ENCODE results near the gene RNF31. TPM values are rescaled to one million over a fixed set of nuclear protein-coding genes. Genes with fewer than 3 reads are reported as not detected.

The RNF31 gene
- total and polyA plus RNA-seq, 2 of the 13 experiments (the other 11 are each of a cell fraction or from before 2014, with no cell fraction given): 48.2 to 86.8 TPM

GRCh38 chr14:24188251-24189058 lies 41.2 kb downstream of the RNF31 start, which contains the start of gene IPO4 (continued):
- TF ChIP-seq ZNF362 (CRISPR knock-in tag; IDR thresholded peaks at IDR 0.05; ENCODE audit: borderline replicate concordance) (peak; percentile 58; the same call in 1 of the 2 replicates), ZNF557 (CRISPR knock-in tag; IDR thresholded peaks at IDR 0.05) (peak; percentile 90; the same call in 1 of the 2 replicates), TAF15 (IDR thresholded peaks at IDR 0.05; ENCODE audit: low read depth, low read length, poor library complexity, severe bottlenecking) (peak; percentile 99), ZNF234 (CRISPR knock-in tag; conservative IDR thresholded peaks at IDR 0.05) (peak; percentile 98), ZNF318 (CRISPR knock-in tag; IDR thresholded peaks at IDR 0.05) (peak; percentile 94), ZNF18 (CRISPR knock-in tag; IDR thresholded peaks at IDR 0.05; ENCODE audit: insufficient replicate concordance) (peak; percentile 92), ZNF558 (CRISPR knock-in tag; IDR thresholded peaks at IDR 0.05; ENCODE audit: borderline replicate concordance) (no peak), ZNF335 (CRISPR knock-in tag; IDR thresholded peaks at IDR 0.05) (peak; percentile 99), ZNF496 (CRISPR knock-in tag; IDR thresholded peaks at IDR 0.05; ENCODE audit: insufficient replicate concordance) (no peak), ZNF276 (CRISPR knock-in tag; IDR thresholded peaks at IDR 0.05; ENCODE audit: low read depth) (peak; percentile 92)

Measured in HepG2 (cell line).